ENCODE data around the gene TPH2.

TPH2 gene

DNA sequence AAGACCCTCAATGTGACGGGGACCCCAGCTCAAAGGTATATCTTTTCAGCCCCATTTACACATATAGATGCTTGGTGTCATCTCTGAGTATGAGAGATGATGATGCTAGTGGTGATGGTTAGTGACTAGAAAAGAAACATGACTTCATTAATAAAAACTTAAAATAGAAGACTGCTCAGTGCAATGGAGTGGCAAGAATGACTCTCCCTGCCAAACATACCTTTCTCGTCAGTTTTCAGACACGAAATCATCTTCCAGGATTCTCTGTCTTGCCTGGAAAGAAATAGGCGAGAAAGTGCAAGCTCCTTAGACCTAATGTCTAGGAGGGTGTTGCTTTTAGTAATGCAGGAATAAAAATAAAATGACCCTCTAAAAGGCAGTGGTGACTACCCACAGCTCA lies 71.7 kb downstream of the TPH2 start:
- ChIA-PET POLR2A (no interaction called here), CTCF (no interaction called here)
- Histone ChIP-seq H3K27ac (ENCODE audit: insufficient read depth in 1 of 2, low read depth in 1 of 2, low read length in 2 of 2, poor library complexity in 1 of 2, severe bottlenecking in 2 of 2) (no peak overlapping the region), H3K27me3 (replicated peaks in 2 of 5; ENCODE audit: control insufficient read depth in 4 of 5, insufficient read depth in 5 of 5, low read length in 4 of 5) (peaks cover 0 to 3% (median 0%) of the 10 kb centered on the region in 5 experiments), H3K4me3 (ENCODE audit: control insufficient read depth in 1 of 7, extremely low read depth in 1 of 7, insufficient read depth in 4 of 7, low read depth in 2 of 7, low read length in 6 of 7) (no peak overlapping the region), H3K4me1 (ENCODE audit: control extremely low read depth in 1 of 4, control insufficient read depth in 4 of 4, insufficient read depth in 4 of 4, low read length in 3 of 4) (no peaks in the 10 kb centered on the region), H3K36me3 (ENCODE audit: control insufficient read depth in 4 of 4, insufficient read depth in 4 of 4, low read length in 3 of 4) (no peaks in the 10 kb centered on the region), H3K9me3 (ENCODE audit: control extremely low read depth in 1 of 5, control insufficient read depth in 4 of 5, insufficient read depth in 2 of 5, low read depth in 1 of 5, low read length in 4 of 5) (no peaks in the 10 kb centered on the region)
- WGBS (ENCODE audit: insufficient coverage): no CpG with 5 or more reads among the region's 4 CpGs
- DNase-seq: no peak

DNA sequence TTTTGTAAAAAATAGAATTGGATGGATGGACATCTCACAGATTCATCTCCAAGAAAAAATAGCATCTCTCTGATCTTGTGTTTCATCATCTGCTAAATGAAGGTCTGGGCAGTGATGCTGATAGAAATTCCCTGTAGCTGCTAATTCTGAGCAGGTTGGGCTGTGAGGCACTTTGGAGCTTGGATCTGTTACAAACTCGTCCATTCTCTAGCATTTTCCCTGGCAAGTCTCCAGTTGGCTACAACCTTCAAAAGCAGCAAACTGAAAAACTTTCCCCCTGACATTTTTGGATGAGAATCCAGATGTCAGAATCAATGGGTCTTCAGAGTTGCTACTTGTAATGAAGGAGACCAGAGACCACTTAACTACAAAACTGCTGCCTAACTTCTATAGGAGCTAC lies 72.7 kb downstream of the TPH2 start:
- DNase-seq: no peak
- no peaks in the 10 kb centered on the region for H3K4me1 ChIP-seq (ENCODE audit: control extremely low read depth in 1 of 4, control insufficient read depth in 4 of 4, insufficient read depth in 4 of 4, low read length in 3 of 4)
- no peak overlapping the region for H3K4me3 ChIP-seq (ENCODE audit: control insufficient read depth in 1 of 7, extremely low read depth in 1 of 7, insufficient read depth in 4 of 7, low read depth in 2 of 7, low read length in 6 of 7)
- H3K27ac ChIP-seq (ENCODE audit: insufficient read depth in 1 of 2, low read depth in 1 of 2, low read length in 2 of 2, poor library complexity in 1 of 2, severe bottlenecking in 2 of 2): no peak overlapping the region
- no peaks in the 10 kb centered on the region for H3K9me3 ChIP-seq (ENCODE audit: control extremely low read depth in 1 of 5, control insufficient read depth in 4 of 5, insufficient read depth in 2 of 5, low read depth in 1 of 5, low read length in 4 of 5)
- ChIA-PET CTCF (no interaction called here), POLR2A (no interaction called here)
- H3K36me3 ChIP-seq (ENCODE audit: control insufficient read depth in 4 of 4, insufficient read depth in 4 of 4, low read length in 3 of 4): no peaks in the 10 kb centered on the region
- H3K27me3 ChIP-seq (replicated peaks in 2 of 5; ENCODE audit: control insufficient read depth in 4 of 5, insufficient read depth in 5 of 5, low read length in 4 of 5): peaks cover 0 to 3% (median 0%) of the 10 kb centered on the region in 5 experiments
- 100% methylated on average over 1 of the region's 1 CpG for WGBS (ENCODE audit: insufficient coverage)

DNA sequence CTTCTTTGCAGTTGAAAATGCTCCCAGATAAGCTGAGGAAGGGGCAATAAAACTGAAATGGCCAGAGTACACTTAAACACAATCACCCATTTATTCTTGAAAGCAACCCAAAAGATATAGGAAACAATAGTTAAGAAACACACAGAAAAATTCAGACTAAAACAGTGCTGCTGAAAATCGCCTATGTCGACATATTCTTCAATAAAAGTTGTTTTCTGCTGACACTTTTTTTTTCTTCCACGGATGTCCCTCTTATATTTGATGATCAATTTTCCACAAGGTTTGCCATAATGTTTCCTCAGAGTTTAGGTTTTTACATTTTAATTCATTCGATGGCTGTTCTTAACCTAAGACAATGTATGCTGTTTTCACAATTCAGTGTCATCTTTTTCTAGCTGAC lies 74.2 kb downstream of the TPH2 start:
- Histone ChIP-seq H3K9me3 (ENCODE audit: control extremely low read depth in 1 of 5, control insufficient read depth in 4 of 5, insufficient read depth in 2 of 5, low read depth in 1 of 5, low read length in 4 of 5) (no peaks in the 10 kb centered on the region), H3K4me1 (ENCODE audit: control extremely low read depth in 1 of 4, control insufficient read depth in 4 of 4, insufficient read depth in 4 of 4, low read length in 3 of 4) (no peaks in the 10 kb centered on the region), H3K27ac (ENCODE audit: insufficient read depth in 1 of 2, low read depth in 1 of 2, low read length in 2 of 2, poor library complexity in 1 of 2, severe bottlenecking in 2 of 2) (no peak overlapping the region), H3K36me3 (ENCODE audit: control insufficient read depth in 4 of 4, insufficient read depth in 4 of 4, low read length in 3 of 4) (no peaks in the 10 kb centered on the region), H3K4me3 (ENCODE audit: control insufficient read depth in 1 of 7, extremely low read depth in 1 of 7, insufficient read depth in 4 of 7, low read depth in 2 of 7, low read length in 6 of 7) (no peak overlapping the region), H3K27me3 (replicated peaks in 2 of 5; ENCODE audit: control insufficient read depth in 4 of 5, insufficient read depth in 5 of 5, low read length in 4 of 5) (peaks cover 0 to 3% (median 0%) of the 10 kb centered on the region in 5 experiments)
- ChIA-PET POLR2A (no interaction called here), CTCF (no interaction called here)
- WGBS (ENCODE audit: insufficient coverage): 83% methylated on average over 4 of the region's 4 CpGs
- no peak for DNase-seq

- CTCF ChIA-PET: interaction anchor here (1.5 kb wide), 1 partner anchor 11 kb away, joined by 3 read pairs; no protein-coding TSS in a partner anchor
- Histone ChIP-seq H3K4me3 (ENCODE audit: control insufficient read depth in 1 of 7, extremely low read depth in 1 of 7, insufficient read depth in 4 of 7, low read depth in 2 of 7, low read length in 6 of 7) (no peak overlapping the region), H3K27me3 (replicated peaks in 2 of 5; ENCODE audit: control insufficient read depth in 4 of 5, insufficient read depth in 5 of 5, low read length in 4 of 5) (peaks cover 0 to 5% (median 0%) of the 10 kb centered on the region in 5 experiments), H3K4me1 (ENCODE audit: control extremely low read depth in 1 of 4, control insufficient read depth in 4 of 4, insufficient read depth in 4 of 4, low read length in 3 of 4) (no peaks in the 10 kb centered on the region), H3K27ac (ENCODE audit: insufficient read depth in 1 of 2, low read depth in 1 of 2, low read length in 2 of 2, poor library complexity in 1 of 2, severe bottlenecking in 2 of 2) (no peak overlapping the region), H3K36me3 (ENCODE audit: control insufficient read depth in 4 of 4, insufficient read depth in 4 of 4, low read length in 3 of 4) (no peaks in the 10 kb centered on the region), H3K9me3 (ENCODE audit: control extremely low read depth in 1 of 5, control insufficient read depth in 4 of 5, insufficient read depth in 2 of 5, low read depth in 1 of 5, low read length in 4 of 5) (no peaks in the 10 kb centered on the region)
- WGBS (ENCODE audit: insufficient coverage): no CpG with 5 or more reads among the region's 1 CpG
- DNase-seq: no peak
- POLR2A ChIA-PET: no interaction called here
These were observed 77.2 kb downstream of the TPH2 start for GRCh38 chr12:72015895-72016294.

- Histone ChIP-seq H3K27me3 (replicated peaks in 2 of 5; ENCODE audit: control insufficient read depth in 4 of 5, insufficient read depth in 5 of 5, low read length in 4 of 5) (peaks cover 0 to 5% (median 0%) of the 10 kb centered on the region in 5 experiments), H3K4me1 (ENCODE audit: control extremely low read depth in 1 of 4, control insufficient read depth in 4 of 4, insufficient read depth in 4 of 4, low read length in 3 of 4) (no peaks in the 10 kb centered on the region), H3K27ac (ENCODE audit: insufficient read depth in 1 of 2, low read depth in 1 of 2, low read length in 2 of 2, poor library complexity in 1 of 2, severe bottlenecking in 2 of 2) (no peak overlapping the region), H3K4me3 (ENCODE audit: control insufficient read depth in 1 of 7, extremely low read depth in 1 of 7, insufficient read depth in 4 of 7, low read depth in 2 of 7, low read length in 6 of 7) (no peak overlapping the region), H3K36me3 (ENCODE audit: control insufficient read depth in 4 of 4, insufficient read depth in 4 of 4, low read length in 3 of 4) (no peaks in the 10 kb centered on the region), H3K9me3 (ENCODE audit: control extremely low read depth in 1 of 5, control insufficient read depth in 4 of 5, insufficient read depth in 2 of 5, low read depth in 1 of 5, low read length in 4 of 5) (no peaks in the 10 kb centered on the region)
- WGBS (ENCODE audit: insufficient coverage): 0% methylated on average over 3 of the region's 6 CpGs
- peak; percentile 61 to 83 (median 78) for DNase-seq
- POLR2A ChIA-PET: no interaction called here
- CTCF ChIA-PET: interaction anchor here (1.2 kb wide), 1 partner anchor 8 kb away, joined by 3 read pairs; no protein-coding TSS in a partner anchor
These were observed 78.5 kb downstream of the TPH2 start for GRCh38 chr12:72017054-72017651.

- no peak overlapping the region for H3K27ac ChIP-seq (ENCODE audit: insufficient read depth in 1 of 2, low read depth in 1 of 2, low read length in 2 of 2, poor library complexity in 1 of 2, severe bottlenecking in 2 of 2)
- H3K9me3 ChIP-seq (ENCODE audit: control extremely low read depth in 1 of 5, control insufficient read depth in 4 of 5, insufficient read depth in 2 of 5, low read depth in 1 of 5, low read length in 4 of 5): no peaks in the 10 kb centered on the region
- H3K36me3 ChIP-seq (ENCODE audit: control insufficient read depth in 4 of 4, insufficient read depth in 4 of 4, low read length in 3 of 4): no peaks in the 10 kb centered on the region
- ChIA-PET CTCF (no interaction called here), POLR2A (no interaction called here)
- DNase-seq: no peak
- H3K27me3 ChIP-seq (replicated peaks in 2 of 5; ENCODE audit: control insufficient read depth in 4 of 5, insufficient read depth in 5 of 5, low read length in 4 of 5): peaks cover 0 to 5% (median 0%) of the 10 kb centered on the region in 5 experiments
- no peak overlapping the region for H3K4me3 ChIP-seq (ENCODE audit: control insufficient read depth in 1 of 7, extremely low read depth in 1 of 7, insufficient read depth in 4 of 7, low read depth in 2 of 7, low read length in 6 of 7)
- no peaks in the 10 kb centered on the region for H3K4me1 ChIP-seq (ENCODE audit: control extremely low read depth in 1 of 4, control insufficient read depth in 4 of 4, insufficient read depth in 4 of 4, low read length in 3 of 4)
These were observed 79.4 kb downstream of the TPH2 start for GRCh38 chr12:72018036-72018435.

DNA sequence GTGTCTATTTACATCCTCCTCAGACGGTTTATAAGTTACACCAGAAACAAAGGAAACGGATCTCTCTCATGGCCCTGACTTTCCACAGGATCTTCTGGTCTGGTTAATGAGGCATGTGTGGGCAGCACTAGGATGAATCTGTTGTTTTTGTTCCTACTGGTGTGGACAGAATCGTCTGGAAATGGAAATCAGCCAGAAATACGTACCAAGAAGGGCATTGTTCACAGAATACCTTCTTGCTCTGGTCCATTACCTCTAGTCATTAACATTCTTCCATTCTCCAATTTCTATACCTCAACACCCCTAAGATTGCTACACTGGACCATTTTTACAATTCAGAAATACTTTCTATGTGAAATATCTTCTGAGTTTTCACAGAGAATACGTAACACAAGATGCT lies 86.0 kb downstream of the TPH2 start:
- 51% methylated on average over 2 of the region's 5 CpGs for WGBS (ENCODE audit: insufficient coverage)
- H3K9me3 ChIP-seq (ENCODE audit: control extremely low read depth in 1 of 5, control insufficient read depth in 4 of 5, insufficient read depth in 2 of 5, low read depth in 1 of 5, low read length in 4 of 5): no peaks in the 10 kb centered on the region
- ChIA-PET CTCF (interaction anchor here (1.2 kb wide), 1 partner anchor 8 kb away, joined by 3 read pairs; no protein-coding TSS in a partner anchor), POLR2A (no interaction called here)
- H3K27ac ChIP-seq (ENCODE audit: insufficient read depth in 1 of 2, low read depth in 1 of 2, low read length in 2 of 2, poor library complexity in 1 of 2, severe bottlenecking in 2 of 2): no peak overlapping the region
- DNase-seq: no peak
- H3K4me1 ChIP-seq (ENCODE audit: control extremely low read depth in 1 of 4, control insufficient read depth in 4 of 4, insufficient read depth in 4 of 4, low read length in 3 of 4): no peaks in the 10 kb centered on the region
- H3K4me3 ChIP-seq (ENCODE audit: control insufficient read depth in 1 of 7, extremely low read depth in 1 of 7, insufficient read depth in 4 of 7, low read depth in 2 of 7, low read length in 6 of 7): no peak overlapping the region
- no peaks in the 10 kb centered on the region for H3K27me3 ChIP-seq (replicated peaks in 2 of 5; ENCODE audit: control insufficient read depth in 4 of 5, insufficient read depth in 5 of 5, low read length in 4 of 5)
- H3K36me3 ChIP-seq (ENCODE audit: control insufficient read depth in 4 of 4, insufficient read depth in 4 of 4, low read length in 3 of 4): no peaks in the 10 kb centered on the region
